HG03342 (cell line): ENCODE data around the gene PRR36.
"Not testable (repeated sequence)": the region's sequence is repeated elsewhere in the genome, so short reads cannot be mapped to it uniquely, and the experiment has no call there.

Experiments
- ATAC-seq: cut with Tn5 transposase; IDR thresholded peaks from one replicate; pipeline ENCODE4 v1.9.1; 2021; ENCODE audit warnings: mild to moderate bottlenecking, moderate library complexity; ENCODE audit not compliant: unreplicated experiment

The PRR36 gene

DNA sequence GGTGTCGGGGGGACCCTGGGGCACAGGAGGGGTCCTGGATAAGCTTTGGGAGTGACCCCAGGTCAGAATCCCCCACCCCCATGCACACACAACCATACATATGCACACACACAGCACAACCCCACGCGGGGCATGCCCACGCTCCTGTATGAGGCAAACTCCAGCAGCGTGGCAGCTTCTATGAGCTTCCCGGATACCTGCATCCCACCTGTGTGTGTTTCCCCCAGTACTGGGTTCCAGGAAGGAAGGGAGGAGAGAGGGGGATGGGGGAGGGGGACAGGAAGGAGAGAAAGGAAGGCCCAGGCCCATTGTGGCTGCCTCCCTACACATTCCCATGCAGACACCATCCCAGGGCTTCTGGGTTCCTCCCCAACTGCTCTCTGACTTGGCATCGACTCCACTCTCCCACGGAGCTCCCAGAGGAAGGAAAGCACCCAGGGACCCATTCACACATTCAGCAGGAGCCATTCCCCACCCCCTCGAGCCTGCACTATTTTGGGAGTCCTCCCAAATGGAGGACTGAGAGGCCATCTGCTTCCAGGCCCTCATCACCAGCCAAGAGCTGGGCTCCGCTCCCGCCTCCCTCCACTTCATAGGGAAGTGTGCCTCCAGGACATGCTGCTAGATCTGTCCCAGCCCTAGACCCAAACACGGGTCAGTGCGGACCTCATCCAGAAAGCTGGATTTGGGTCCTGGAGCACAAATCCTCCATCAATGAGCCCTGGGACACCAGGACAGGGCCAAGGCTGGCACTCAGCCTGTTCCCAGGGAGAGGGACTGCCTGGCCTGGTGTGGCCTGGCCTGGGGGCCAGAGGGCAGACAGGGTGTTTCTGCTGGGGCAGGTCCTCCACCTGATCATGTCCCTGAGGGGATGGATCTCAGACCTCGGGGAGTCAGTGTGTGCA lies 13.2 kb downstream of the PRR36 start:
- ATAC-seq = no peak

GRCh38 chr19:7859831-7860713 lies 14.1 kb downstream of the PRR36 start:
- no peak for ATAC-seq

DNA sequence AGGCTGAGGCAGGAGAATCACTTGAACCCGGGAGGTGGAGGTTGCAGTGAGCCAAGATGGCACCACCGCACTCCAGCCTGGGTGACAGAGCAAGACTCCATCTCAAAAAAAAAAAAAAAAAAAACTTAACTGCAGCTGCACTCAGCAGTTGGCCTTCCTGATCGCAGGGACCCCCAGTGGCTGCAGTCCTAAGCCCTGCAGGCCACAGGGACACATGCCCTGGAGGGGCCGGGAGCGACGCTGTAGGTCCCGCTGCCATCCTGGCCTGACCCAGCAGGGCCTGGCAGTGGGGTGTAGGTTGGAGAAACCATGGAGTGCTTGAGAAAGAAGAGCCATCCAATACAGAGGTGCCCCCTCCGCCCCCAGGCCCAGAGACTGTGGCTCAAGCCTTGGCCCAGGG lies 15.1 kb downstream of the PRR36 start:
- ATAC-seq = not testable (repeated sequence)

- ATAC-seq = no peak
Measured at GRCh38 chr19:7858109-7858770, 15.9 kb downstream of the PRR36 start.

GRCh38 chr19:7857727-7858108 lies 16.5 kb downstream of the PRR36 start:
- no peak for ATAC-seq

DNA sequence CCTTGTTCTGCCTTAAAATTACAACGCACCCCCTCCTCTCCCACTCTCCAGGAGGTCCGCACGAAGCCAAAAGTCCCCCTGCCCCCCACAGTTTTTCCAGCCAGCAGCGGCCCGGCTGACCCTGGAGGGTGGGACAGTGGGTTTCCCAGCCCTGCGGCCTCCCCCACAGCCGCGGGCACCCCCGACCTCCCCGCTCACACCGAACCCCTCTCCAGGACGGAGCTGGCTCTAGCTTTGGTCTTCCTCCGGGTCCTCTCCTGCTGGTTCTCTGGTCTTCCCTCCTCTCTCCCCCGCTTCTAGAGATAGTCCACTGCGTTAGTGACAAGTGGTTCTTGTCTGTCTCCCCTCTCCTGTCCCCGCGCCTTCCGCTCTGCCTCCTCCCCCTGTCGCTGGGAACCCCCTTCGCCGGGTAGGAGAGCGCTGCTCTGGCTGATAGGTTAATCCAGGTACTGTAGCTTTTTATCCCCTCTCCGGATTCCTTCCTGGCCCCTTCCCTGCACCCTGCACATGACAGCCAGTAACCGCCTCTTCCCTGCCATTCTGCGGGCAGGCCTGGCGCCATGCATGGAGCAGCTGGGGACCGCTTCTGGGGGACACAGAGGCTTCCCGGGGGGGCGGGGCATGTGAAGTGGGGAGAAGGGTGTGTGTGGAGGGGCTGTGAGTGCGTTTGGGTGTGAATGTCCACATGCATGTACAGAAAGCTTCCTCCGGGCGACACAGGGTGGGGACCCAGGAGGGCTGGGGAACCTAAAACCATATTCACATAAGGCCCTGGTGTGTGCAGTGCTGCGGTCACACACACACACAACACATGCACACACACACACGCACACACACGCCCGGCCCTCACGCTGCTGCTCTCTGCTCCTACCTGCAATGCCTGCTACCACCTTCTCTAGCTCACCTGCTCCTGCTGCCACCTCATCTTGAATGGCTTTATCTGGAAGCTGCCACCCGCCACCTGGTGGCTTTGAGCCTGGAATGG lies 17.2 kb downstream of the PRR36 start:
- no peak for ATAC-seq

- ATAC-seq = no peak
Measured at GRCh38 chr19:7856109-7856591, 18.0 kb downstream of the PRR36 start.

DNA sequence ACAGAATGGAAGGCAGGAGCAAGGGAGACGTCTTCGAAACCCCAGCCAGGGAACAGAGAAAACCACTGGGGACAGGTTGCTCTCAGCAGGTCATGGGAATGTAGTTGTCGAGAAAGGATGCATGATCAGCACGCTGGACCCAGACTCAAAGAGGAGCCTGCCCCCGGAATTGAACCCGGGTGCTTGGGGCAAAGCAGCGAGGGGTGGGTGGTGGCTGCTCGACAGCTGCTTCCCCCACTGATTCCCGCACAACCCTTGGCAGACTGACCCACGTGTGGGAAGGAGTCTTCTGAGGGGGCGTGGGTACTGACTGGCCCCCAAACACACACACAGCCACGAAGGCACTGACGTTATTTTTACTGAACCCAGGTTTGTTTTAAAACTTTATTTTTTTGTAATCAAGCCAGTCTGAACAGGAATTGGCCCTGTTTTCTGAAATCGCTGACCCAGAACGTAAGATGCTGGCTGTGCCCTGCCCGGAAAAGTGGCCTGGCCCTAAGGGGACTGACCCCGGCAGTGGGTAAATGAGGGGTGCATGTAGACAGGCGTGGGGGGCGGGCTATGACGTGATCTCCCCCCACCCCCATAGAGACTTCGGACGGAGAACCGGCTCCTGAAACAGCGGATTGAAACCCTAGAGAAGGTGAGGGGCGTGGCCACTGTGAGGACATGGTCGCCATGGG lies 18.6 kb downstream of the PRR36 start:
- ATAC-seq = no peak

DNA sequence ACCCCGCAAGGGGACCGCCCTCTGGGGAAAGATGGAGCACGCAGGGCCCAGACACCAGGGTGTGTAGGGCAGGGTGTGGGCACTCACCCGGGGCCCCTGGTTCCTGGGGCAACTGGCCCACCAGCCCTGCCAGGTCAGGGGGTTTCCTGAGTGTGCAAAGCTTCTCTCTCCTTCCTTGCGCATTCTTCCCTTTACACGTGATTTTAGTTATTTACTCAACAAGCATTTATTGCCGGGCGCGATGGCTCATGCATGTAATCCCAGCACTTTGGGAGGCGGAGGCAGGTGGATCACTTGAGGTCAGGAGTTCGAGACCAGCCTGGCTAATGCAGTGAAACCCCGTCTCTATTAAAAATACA lies 20.4 kb downstream of the PRR36 start:
- no peak for ATAC-seq

- ATAC-seq = no peak
Measured at GRCh38 chr19:7852851-7853769, 21.1 kb downstream of the PRR36 start.

DNA sequence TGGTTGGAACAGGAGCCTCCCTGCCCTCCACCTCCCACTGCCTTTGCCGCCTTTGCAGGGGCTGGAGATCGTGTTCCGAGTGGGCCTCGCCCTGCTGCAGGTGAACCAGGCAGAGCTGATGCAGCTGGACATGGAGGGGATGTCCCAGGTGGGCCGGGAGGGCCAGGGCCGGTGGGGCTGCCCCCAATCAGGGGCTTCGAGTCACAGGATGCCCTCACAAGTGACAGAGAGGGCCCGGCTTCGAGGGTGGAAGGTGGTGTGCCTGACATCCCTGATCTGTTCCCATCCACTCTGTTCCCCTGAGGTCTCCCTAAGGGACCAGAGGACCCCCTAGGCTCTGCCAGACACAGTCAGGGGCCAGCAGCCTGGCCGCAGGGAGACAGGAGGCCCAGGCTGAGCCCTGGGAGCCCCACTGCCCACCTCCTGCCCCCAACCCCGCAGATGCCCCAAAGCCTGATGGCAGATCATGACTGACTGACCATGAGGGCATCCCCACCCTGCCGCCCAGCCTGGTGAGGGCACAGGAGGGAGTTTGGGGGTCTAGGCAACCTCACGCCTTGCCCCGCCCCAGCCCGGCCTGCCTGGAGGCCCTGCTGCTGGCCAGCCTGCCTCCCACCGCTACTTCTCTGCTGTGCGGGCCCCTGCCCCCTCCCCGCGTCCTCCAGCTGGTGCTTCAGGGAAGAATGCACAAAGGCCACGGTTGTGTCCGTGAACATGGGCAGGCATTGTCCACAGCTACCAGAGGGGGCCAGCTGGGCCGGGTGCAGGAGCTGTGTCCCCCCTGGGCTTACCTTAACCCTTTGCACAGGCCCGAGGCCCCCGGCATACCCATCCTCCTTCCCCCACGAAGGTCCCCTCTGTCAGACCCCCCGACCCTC lies 22.3 kb downstream of the PRR36 start:
- no peak for ATAC-seq

- no peak for ATAC-seq
Measured at GRCh38 chr19:7850945-7851622, 23.1 kb downstream of the PRR36 start.

DNA sequence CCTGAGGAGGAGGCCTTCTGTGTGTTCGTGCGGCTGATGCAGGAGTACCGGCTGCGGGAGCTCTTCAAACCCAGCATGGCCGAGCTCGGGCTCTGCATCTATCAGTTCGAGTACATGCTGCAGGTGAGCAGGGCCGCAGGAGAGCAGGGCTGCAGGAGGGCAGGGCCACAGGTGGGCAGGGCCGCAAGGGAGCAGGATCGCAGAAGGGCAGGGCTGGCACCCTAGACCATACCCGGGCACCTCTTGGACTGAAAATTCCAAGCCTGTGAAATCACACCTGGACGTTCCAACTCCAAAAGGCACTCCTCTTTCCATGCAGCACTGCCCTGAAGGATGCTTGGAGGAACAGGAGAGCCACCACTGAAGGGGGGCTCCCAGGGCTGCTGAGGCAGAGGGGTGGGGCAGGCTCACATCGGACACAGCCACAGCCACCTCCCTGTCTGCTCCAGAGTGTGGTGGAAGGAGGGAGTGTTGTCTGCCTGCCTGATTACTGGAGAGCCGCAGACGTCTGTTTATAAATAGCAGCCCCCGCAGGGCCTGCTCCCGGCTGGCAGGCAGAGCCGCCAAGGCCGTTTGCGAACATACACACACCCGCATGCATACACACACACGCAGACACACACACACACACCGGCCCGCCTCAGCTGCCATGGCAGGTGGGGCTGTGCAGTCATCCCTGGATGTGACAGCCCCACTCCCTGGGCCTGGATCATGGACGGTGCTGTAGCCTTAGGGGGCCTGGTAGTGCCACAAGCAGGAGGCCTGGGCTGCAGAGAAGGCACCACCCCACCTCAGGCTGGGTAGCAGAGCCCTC lies 24.0 kb downstream of the PRR36 start:
- ATAC-seq = no peak

GRCh38 chr19:7849631-7849999 lies 24.6 kb downstream of the PRR36 start:
- no peak for ATAC-seq

GRCh38 chr19:7848779-7849457 lies 25.3 kb downstream of the PRR36 start:
- ATAC-seq = no peak

GRCh38 chr19:7847664-7848063 lies 26.5 kb downstream of the PRR36 start:
- no peak for ATAC-seq
